ENCODE data around the gene BRPF3. TPM values are rescaled to one million over a fixed set of nuclear protein-coding genes. Genes with fewer than 3 reads are reported as not detected.

Gene BRPF3
- total RNA-seq (35.7 and 40.0 TPM in 2 replicates), polyA plus RNA-seq (25.3 and 30.5 TPM in 2 replicates), polyA minus RNA-seq (31.3 and 33.8 TPM in 2 replicates), Bru-seq, nascent RNA (percentile 79 among the genes with signal in this experiment), BruChase-seq, experiment 1, labeled RNA remaining after a 6-hour chase (percentile 88 among the genes with signal in this experiment), BruChase-seq, experiment 2, labeled RNA remaining after a 2-hour chase (percentile 80 among the genes with signal in this experiment)
- 22.3 and 24.7 TPM in 2 replicates for polyA plus RNA-seq (2011; cell fraction: cytosol; rRNA removed)
- 43.3 and 44.0 TPM in 2 replicates for polyA plus RNA-seq (2011; cell fraction: nucleus; rRNA removed)
- polyA plus RNA-seq (2012): 24.2 and 26.7 TPM in 2 replicates
- 7.0 TPM for polyA minus RNA-seq (2011; cell fraction: cytosol; rRNA and poly(A)+ RNA removed)
- polyA minus RNA-seq (2011; cell fraction: nucleus; rRNA and poly(A)+ RNA removed): 47.4 and 56.4 TPM in 2 replicates
- long read RNA-seq, full-length matches to known transcripts: 3 of 23 reads
- long read RNA-seq, partial matches to known transcripts: 2 of 23 reads
- long read RNA-seq, other reads (novel, unspliced or antisense): 18 of 23 reads

- Histone ChIP-seq H3K9me1 (replicated peaks; ENCODE audit: control insufficient read depth, extremely low read depth, insufficient read depth, low read length) (no peaks in the 10 kb centered on the region), H3K79me2 (ENCODE audit: control insufficient read depth, insufficient read depth, low read length) (peaks cover 37% of the 10 kb centered on the region), H3K4me3 (replicated peaks in 1 of 3; ENCODE audit: insufficient read depth in 1 of 3, low read depth in 1 of 3, low read length in 3 of 3) (peak within 1 kb of the TSS; percentile 56 to 90 (median 75)), H3K27me3 (ENCODE audit: control insufficient read depth in 2 of 2, insufficient read depth in 2 of 2, low read length in 2 of 2) (no peaks in the 10 kb centered on the region), H3K9me3 (replicated peaks; ENCODE audit: control insufficient read depth, insufficient read depth, low read length) (no peaks in the 10 kb centered on the region), H3K9ac (replicated peaks; ENCODE audit: extremely low read depth, insufficient read depth, low read length) (peak within 1 kb of the TSS; percentile 80), H3K36me3 (ENCODE audit: control insufficient read depth in 2 of 2, extremely low read depth in 1 of 2, insufficient read depth in 2 of 2, low read length in 2 of 2) (peaks cover 5 to 13% of the 10 kb centered on the region in 2 experiments), H2AFZ (ENCODE audit: low read depth, low read length) (peak within 1 kb of the TSS; percentile 92), H3K4me1 (ENCODE audit: control insufficient read depth, extremely low read depth, insufficient read depth, low read length) (peaks cover 12% of the 10 kb centered on the region), H3K4me2 (ENCODE audit: insufficient read depth, low read length) (peak within 1 kb of the TSS; percentile 94), H4K20me1 (replicated peaks; ENCODE audit: control insufficient read depth, extremely low read depth, insufficient read depth, low read length) (peaks cover 3% of the 10 kb centered on the region), H3K27ac (ENCODE audit: insufficient read depth, low read depth, low read length) (peak within 1 kb of the TSS; percentile 83)
- TF ChIP-seq POLR2AphosphoS5 (IDR thresholded peaks at IDR 0.05; ENCODE audit: insufficient read depth, low read depth, low read length) (no peak), CTCF (IDR thresholded peaks at IDR 0.05; ENCODE audit: extremely low read depth in 1 of 2, insufficient read depth in 1 of 2, low read depth in 1 of 2, low read length in 2 of 2) (peak; percentile 46 to 50)
- FAIRE-seq (peak; percentile 59), DNase-seq (ENCODE audit: low read depth, low spot score) (peak; percentile 66)
- dilution Hi-C loops (cut with MboI; ENCODE audit: extremely low pct_ligation_motif_present, low sequenced_read_pairs): no loop called here
- intact Hi-C loops (cut with micrococcal nuclease): loop anchor here (1.0 to 2.0 kb wide), 2 partner anchors 73 to 155 kb away; no protein-coding TSS in a partner anchor
- CTCF ChIA-PET: interaction anchor here (1.2 to 3.0 kb wide), 3 partner anchors 65 to 74 kb away, joined by 4 to 25 read pairs (median 8); no protein-coding TSS in a partner anchor
- BruUV-seq (replicated peaks): no TSS peak
- POLR2A ChIA-PET: no interaction called here
These were observed at the start of gene BRPF3 for GRCh38 chr6:36196113-36196879. TSS of gene BRPF3 (plus strand) at chr6:36196744. CDS start at chr6:36200323, 3,579 bp downstream.

Measured in endothelial cell of umbilical vein (primary cell).